SKM-1 treated with dmso at 0.1 percent for 144 hours (cell line): Measurements from ENCODE around the gene SIRPG.
"Not testable (repeated sequence)": the region's sequence is repeated elsewhere in the genome, so short reads cannot be mapped to it uniquely, and the experiment has no call there.

ENCODE experiments used
- DNase-seq: peaks from one replicate; lab custom pipeline; 2025; ENCODE audit not compliant: unreplicated experiment; lab: John Stamatoyannopoulos, UW

The SIRPG gene

DNA sequence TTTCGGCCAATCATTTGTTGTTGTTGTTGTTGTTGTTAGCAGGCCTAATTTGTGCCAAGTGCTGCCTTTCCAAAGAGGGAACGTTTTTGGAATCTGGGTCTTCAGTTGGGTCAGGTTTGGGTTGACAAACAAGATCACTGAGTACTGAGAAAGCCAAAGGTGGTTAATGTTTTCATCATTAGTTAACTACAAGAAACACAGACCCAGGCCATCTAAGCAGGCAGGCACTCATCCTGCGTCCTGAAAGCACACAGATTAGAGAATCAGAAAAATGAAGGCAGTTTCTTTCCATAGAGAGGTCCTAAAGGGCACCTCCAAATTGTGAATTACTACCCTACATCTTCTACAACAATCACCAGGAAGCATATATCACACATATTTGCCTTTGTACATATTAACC lies 15.1 kb upstream of the SIRPG start:
- DNase-seq: no peak

DNA sequence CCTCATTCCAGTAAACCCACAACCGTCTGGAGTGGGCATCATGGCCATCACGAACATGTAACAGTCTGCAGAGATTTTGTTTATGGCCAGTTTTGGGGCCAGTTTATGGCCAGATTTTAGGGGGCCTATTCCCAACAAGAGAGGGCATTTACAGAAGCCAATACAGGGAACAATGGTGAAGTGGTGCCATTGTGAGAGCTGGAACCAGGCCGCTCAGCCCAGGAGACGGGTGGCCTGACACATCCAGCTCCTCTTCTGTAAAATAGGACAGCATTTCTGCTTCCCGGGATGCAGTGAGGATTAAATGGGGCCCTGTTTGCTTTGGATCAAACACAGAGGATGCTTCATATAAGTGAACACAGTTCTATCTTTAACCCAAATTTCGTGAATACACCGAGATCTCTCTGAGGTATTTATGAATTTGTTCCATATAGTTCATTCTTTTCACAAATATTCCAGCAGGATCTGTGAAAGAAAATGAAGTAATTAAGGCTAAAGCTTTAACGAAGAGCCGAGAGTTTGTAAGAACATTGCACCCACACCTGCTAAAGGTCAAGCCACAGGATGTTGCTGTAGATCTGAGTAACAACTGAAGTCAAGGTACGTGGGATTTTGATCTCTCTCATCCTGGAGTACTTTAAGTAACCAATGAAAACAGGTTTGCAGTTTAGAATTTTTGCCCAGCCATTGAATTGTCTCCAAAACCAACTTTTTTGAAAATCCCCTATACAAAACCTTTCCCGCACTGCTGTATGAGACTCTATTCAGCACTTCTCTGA lies 14.5 kb upstream of the SIRPG start:
- DNase-seq: no peak

GRCh38 chr20:1669304-1669703 lies 11.7 kb upstream of the SIRPG start:
- no peak for DNase-seq

GRCh38 chr20:1667502-1668085 lies 10.0 kb upstream of the SIRPG start:
- DNase-seq: no peak

DNA sequence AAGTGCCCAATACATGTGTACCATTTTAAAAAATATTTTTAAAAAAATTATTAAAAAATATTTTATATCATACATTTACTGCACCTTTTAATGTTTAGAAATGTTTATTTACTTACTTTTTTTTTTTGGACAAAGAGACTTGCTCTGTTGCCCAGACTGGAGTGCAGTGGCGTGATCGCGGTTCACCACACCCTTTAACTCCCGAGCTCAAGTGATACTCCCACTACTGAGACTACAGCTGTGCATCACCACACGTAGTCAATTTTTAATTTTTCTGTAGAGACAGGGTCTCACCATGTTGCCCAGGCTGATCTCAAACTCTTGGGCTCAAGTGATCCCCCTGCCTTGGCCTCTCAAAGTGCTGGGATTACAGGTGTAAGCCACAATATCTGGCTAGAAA lies 9.2 kb upstream of the SIRPG start:
- DNase-seq: no peak

GRCh38 chr20:1665345-1665744 lies 7.8 kb upstream of the SIRPG start:
- DNase-seq: no peak

GRCh38 chr20:1664911-1665310 lies 7.3 kb upstream of the SIRPG start:
- DNase-seq: no peak

DNA sequence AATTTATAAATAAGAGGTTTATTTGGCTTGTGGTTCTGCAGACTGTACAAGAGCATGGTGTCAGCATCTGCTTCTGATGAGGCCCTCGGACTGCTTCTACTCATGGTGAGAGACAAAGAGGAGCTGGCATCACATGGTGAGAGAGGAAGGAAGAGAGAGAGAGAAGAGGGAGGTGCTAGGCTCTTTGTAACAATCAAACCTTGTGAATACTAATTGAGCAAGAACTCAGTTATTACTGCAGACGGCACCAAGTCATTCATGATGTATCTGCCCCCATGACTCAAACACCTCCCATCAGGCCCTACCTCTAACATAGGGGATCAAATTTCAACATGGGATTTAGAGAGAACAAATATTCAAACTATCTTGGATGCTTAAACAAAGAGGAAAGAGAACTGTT lies 6.3 kb upstream of the SIRPG start:
- no peak for DNase-seq

DNA sequence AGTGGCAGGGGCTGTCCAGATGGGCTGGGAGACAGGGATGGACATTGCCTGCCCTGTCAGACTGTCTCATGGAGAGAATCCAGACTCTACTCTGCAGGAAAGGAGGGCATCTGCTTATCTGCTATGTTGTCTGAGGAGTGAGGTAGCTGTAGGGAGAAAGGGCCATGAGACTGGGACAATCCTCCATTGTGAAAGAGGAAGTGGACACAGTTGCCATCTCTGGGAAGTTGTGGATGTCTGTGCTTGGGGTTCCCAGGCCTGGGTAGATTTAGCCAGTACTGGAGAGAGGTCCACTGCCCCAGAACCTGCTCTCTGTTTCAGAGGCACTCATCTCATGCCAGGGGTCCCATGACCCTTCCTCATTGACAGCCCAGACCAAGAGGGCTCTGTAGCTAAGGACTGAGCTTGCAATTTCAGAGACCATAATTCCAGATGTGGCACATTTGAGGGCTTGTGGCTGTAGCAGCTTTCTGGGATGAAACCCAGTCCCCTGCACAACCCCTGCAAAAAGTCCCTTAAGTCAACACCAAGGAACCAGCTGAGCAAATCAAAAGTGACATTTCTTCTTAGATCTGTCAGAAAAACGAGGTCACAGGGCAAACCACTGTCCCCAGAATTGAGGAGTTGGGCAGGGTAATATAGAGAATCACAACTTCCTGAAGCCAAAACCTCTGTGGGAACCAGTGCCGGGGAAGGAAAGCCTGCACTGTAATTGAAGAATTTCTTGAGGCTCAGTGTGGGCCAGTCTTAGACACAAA lies 4.1 kb upstream of the SIRPG start:
- no peak for DNase-seq

GRCh38 chr20:1660246-1660645 lies 2.7 kb upstream of the SIRPG start:
- DNase-seq: no peak

- no peak for DNase-seq
Measured at GRCh38 chr20:1656844-1657243, 735 bp downstream of the SIRPG start.

- DNase-seq: no peak
Measured at GRCh38 chr20:1654996-1655395, 2.6 kb downstream of the SIRPG start.

GRCh38 chr20:1652960-1653359 lies 4.6 kb downstream of the SIRPG start:
- DNase-seq: no peak

- DNase-seq: no peak
Measured at GRCh38 chr20:1652104-1652503, 5.5 kb downstream of the SIRPG start.

GRCh38 chr20:1651268-1652058 lies 6.1 kb downstream of the SIRPG start:
- no peak for DNase-seq

DNA sequence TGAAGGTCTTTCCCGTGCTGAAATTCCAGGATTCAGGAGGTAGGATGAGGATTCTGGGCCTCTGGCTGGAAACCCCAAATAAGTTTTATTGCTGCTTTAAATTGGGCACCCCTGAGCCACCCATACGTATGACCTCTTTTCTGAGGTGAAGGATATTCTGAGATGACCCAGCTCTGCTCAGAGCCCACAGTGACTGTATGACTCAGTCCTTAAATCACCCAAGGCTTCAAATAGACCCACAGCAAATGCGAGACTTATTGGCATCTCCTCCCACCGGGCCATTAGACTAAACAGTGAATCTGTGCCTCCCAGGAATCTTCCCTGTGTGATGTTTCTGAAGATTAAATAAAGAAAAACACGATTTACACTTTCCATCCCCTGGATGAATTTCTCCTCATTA lies 9.5 kb downstream of the SIRPG start:
- DNase-seq: no peak

GRCh38 chr20:1646975-1647431 lies 10.6 kb downstream of the SIRPG start:
- no peak for DNase-seq

DNA sequence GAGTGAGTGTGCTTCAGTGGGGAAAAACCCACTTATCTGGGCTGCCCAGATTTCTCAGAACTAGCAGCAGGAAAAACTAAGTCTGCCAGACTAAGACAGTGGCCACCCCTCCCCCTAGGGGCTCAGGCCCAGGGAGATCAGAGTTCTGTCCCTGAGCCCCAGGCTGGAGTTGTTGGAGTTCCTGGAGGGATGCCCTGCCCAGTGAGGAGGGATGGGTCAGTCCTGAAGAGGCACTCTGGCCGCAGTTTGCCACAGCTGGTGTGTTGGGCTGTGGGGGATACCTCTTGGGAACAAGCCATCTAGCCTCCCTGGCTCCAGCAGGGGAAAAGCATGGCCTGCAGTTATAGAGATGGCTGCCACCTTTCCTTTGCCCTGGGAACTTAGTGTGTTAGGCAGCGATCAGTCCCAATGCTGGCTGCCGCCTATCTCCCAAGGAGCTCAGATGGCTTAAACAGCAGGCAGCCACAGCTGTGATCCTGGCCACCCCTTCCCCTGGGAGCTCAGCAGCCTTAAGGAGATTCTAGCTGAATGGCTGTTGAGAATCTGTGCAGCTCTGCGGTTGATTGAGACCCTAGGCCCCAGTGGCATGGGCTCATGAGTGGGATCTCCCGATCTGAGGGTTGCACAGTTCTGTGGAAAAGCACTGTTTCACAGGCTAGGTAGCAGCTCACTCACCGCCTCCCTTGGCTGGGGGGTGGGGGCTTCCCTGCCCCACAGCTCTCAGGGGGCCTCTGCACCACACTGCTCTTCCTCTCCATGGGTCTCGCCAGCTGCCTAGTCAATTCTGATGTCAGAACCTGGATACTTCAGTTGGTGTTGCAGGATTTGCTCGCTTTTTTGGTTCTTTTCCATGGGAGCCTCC lies 13.2 kb downstream of the SIRPG start:
- no peak for DNase-seq

GRCh38 chr20:1638643-1639042 lies 18.9 kb downstream of the SIRPG start:
- not testable (repeated sequence) for DNase-seq

- DNase-seq: no peak
Measured at GRCh38 chr20:1637755-1638154, 19.8 kb downstream of the SIRPG start.
